Right atrium auricular region (tissue), 2 donors: ENCODE results near the gene SREBF2. TPM values are rescaled to one million over a fixed set of nuclear protein-coding genes. Genes with fewer than 3 reads are reported as not detected.

Source experiments
- DNase-seq: peaks from one replicate; pipeline ENCODE4 v3.0.0-alpha.2; 2019; ENCODE audit warnings: low spot score
- H3K27ac ChIP-seq, 2 donors: fragments of 200-600 bp; sonication (generic); 1 replicate in 1 of 2; 2 replicates in 1 of 2; pipeline ENCODE4 v1.5.1; 2016 to 2019
- H3K27me3 ChIP-seq, 2 donors: fragments of 200-600 bp; sonication (generic); one replicate each; pipeline versions ENCODE4 v1.5.1 to v1.6.0; 2017 to 2019
- H3K36me3 ChIP-seq: fragments of 200-600 bp; sonication (generic); one replicate; pipeline ENCODE4 v1.5.1; 2016
- H3K4me1 ChIP-seq, 2 donors: fragments of 200-600 bp; sonication (generic); one replicate each; pipeline versions ENCODE4 v1.5.1 to v1.6.0; 2017 to 2019
- H3K4me3 ChIP-seq, 2 donors: fragments of 200-600 bp; sonication (generic); 1 replicate in 1 of 2; 2 replicates in 1 of 2; pipeline ENCODE4 v1.5.1; 2017 to 2019; ENCODE audit warnings: mild to moderate bottlenecking in 1 of 2, moderate library complexity in 1 of 2
- H3K9me3 ChIP-seq, 2 donors: fragments of 200-600 bp; sonication (generic); one replicate each; pipeline ENCODE4 v1.5.1; 2019
- total RNA-seq, 2 donors: library from RNA; depleted of rRNA; stranded (reverse); fragments of >200 nt; gene quantifications; one replicate each; pipeline ENCODE4 v1.1.0, GENCODE V29; 2016
- TF ChIP-seq, protein P1 (sequence below), 2 donors: fragments of 200-600 bp; sonication (generic); IDR thresholded peaks; one replicate each; pipeline ENCODE4 v1.5.1; 2019; ENCODE audit warnings: antibody characterized with exemption in 2 of 2

SREBF2 gene
- total RNA-seq, 2 donors from 2014 or later: 45.6 to 61.4 TPM

DNA sequence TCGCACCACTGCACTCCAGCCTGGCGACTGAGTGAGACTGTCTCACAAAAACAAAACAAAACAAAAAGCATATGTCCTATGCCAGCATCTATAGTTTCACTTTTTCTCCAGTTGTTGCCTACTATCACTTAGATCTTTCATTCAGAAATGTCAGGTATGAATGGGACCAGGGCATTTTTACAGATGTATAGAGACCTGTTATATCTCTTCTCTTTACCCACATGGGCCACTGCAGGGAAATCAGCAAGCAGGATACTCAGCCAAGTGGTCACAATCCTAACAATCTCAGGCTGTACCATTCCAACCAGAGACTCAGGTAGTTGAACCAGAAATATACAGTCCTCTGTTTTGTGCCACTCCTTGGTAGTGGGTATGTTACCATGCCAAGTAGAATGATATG lies 16.0 kb upstream of the SREBF2 start:
- no peak overlapping the region for H3K4me3 ChIP-seq
- DNase-seq: no peak
- H3K36me3 ChIP-seq: no peaks in the 10 kb centered on the region
- no peaks in the 10 kb centered on the region for H3K4me1 ChIP-seq
- TF ChIP-seq, protein P1, sequence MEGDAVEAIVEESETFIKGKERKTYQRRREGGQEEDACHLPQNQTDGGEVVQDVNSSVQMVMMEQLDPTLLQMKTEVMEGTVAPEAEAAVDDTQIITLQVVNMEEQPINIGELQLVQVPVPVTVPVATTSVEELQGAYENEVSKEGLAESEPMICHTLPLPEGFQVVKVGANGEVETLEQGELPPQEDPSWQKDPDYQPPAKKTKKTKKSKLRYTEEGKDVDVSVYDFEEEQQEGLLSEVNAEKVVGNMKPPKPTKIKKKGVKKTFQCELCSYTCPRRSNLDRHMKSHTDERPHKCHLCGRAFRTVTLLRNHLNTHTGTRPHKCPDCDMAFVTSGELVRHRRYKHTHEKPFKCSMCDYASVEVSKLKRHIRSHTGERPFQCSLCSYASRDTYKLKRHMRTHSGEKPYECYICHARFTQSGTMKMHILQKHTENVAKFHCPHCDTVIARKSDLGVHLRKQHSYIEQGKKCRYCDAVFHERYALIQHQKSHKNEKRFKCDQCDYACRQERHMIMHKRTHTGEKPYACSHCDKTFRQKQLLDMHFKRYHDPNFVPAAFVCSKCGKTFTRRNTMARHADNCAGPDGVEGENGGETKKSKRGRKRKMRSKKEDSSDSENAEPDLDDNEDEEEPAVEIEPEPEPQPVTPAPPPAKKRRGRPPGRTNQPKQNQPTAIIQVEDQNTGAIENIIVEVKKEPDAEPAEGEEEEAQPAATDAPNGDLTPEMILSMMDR (IDR thresholded peaks at IDR 0.05): no peak
- H3K27ac ChIP-seq: no peak overlapping the region
- H3K27me3 ChIP-seq: no peaks in the 10 kb centered on the region
- H3K9me3 ChIP-seq: no peaks in the 10 kb centered on the region

DNA sequence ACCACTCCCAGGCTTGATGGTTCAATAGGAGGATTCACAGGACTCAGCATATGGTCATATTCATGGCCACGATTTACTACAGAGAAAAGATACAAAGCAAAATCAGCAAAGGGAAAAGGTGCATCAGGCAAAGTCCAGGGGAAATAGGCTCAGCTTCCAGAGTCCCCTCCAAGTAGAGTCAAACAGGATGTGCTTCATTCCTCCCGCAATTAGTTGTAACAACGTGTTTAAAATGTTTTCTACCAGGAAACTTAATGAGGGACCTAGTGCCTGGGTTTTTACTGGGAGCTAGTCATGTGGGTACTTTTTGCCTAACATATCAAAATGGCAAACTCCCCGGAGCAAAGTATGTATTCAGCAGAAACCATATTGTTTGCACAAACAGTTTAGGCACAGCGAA lies 14.9 kb upstream of the SREBF2 start:
- H3K4me1 ChIP-seq: no peaks in the 10 kb centered on the region
- no peaks in the 10 kb centered on the region for H3K9me3 ChIP-seq
- DNase-seq: no peak
- no peaks in the 10 kb centered on the region for H3K36me3 ChIP-seq
- TF ChIP-seq, protein P1 (IDR thresholded peaks at IDR 0.05): no peak
- no peak overlapping the region for H3K4me3 ChIP-seq
- H3K27me3 ChIP-seq: no peaks in the 10 kb centered on the region
- H3K27ac ChIP-seq: no peak overlapping the region

DNA sequence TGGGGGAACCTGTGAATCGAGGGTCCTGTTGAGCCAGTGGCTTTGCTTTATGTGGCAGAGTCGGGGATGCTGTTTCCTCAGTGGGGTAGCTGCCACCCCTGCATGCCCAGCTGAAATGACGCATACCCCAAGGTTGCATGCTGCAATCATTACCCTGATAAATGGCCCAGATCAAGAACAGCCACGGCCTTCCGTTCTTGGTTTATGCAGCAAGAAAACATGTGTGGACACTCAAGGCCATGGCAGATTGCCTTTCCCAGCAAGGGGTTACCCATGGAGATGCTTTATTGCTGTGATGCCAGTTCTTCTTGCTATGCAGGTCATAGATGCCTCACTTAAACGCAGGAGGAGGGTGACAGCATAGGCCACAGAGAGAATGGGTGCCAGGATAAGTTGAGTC lies 14.3 kb upstream of the SREBF2 start:
- Histone ChIP-seq H3K4me3 (no peak overlapping the region), H3K9me3 (no peaks in the 10 kb centered on the region), H3K27ac (no peak overlapping the region), H3K4me1 (no peaks in the 10 kb centered on the region), H3K36me3 (no peaks in the 10 kb centered on the region), H3K27me3 (no peaks in the 10 kb centered on the region)
- no peak for DNase-seq
- TF ChIP-seq, protein P1 (IDR thresholded peaks at IDR 0.05): no peak

DNA sequence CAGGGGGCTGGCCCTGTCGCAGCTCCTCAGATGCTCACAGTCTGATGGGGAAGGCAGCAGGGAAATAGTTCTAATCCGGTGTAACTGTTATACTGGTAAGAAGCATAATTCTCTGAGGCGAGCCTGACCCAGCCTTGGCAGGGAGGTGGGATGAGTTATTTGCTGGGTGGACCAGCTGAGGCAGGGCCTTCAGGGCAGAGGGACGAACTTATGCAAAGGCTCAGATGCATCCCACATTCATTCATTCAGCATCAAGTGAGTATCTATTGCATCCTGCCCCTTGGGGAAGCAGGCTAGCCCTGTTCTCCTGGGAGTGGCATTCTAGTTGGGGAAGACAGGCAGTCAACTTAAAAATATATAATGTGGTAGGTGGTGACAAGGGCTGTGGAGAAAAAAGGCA lies 13.6 kb upstream of the SREBF2 start:
- no peaks in the 10 kb centered on the region for H3K36me3 ChIP-seq
- H3K27ac ChIP-seq: no peak overlapping the region
- H3K9me3 ChIP-seq: no peaks in the 10 kb centered on the region
- DNase-seq: no peak
- no peak overlapping the region for H3K4me3 ChIP-seq
- TF ChIP-seq, protein P1 (IDR thresholded peaks at IDR 0.05): no peak
- no peaks in the 10 kb centered on the region for H3K4me1 ChIP-seq
- no peaks in the 10 kb centered on the region for H3K27me3 ChIP-seq

DNA sequence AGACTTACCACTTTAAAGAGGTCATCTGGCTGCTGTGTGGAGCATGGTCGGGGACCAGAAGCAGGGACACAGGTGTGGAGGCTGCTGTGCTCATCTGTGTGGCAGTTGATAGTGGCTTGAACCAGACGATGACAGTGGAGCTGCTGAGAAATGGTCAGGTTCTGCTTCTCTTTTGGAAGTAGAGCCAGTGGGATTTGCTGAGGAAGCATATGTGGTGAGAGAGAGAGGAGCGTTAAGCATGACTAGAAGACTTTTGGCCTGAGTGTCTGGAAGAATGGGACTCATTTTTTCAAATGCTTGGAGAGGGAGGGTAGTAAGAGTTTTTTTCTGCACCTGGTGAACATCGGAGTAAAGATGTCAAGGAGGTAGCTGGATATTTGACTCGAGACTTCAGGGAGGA lies 12.5 kb upstream of the SREBF2 start:
- H3K27me3 ChIP-seq: no peaks in the 10 kb centered on the region
- H3K36me3 ChIP-seq: no peaks in the 10 kb centered on the region
- H3K4me1 ChIP-seq: peaks cover 0 to 9% of the 10 kb centered on the region in 2 donors
- H3K9me3 ChIP-seq: no peaks in the 10 kb centered on the region
- H3K27ac ChIP-seq: no peak overlapping the region
- DNase-seq: no peak
- TF ChIP-seq, protein P1 (IDR thresholded peaks at IDR 0.05): no peak
- no peak overlapping the region for H3K4me3 ChIP-seq
